ENCODE measurements around the gene PSAT1. TPM values are rescaled to one million over a fixed set of nuclear protein-coding genes. Genes with fewer than 3 reads are reported as not detected.

The PSAT1 gene
- total RNA-seq, 2 experiments from 2014 or later = 174 to 182 TPM

DNA sequence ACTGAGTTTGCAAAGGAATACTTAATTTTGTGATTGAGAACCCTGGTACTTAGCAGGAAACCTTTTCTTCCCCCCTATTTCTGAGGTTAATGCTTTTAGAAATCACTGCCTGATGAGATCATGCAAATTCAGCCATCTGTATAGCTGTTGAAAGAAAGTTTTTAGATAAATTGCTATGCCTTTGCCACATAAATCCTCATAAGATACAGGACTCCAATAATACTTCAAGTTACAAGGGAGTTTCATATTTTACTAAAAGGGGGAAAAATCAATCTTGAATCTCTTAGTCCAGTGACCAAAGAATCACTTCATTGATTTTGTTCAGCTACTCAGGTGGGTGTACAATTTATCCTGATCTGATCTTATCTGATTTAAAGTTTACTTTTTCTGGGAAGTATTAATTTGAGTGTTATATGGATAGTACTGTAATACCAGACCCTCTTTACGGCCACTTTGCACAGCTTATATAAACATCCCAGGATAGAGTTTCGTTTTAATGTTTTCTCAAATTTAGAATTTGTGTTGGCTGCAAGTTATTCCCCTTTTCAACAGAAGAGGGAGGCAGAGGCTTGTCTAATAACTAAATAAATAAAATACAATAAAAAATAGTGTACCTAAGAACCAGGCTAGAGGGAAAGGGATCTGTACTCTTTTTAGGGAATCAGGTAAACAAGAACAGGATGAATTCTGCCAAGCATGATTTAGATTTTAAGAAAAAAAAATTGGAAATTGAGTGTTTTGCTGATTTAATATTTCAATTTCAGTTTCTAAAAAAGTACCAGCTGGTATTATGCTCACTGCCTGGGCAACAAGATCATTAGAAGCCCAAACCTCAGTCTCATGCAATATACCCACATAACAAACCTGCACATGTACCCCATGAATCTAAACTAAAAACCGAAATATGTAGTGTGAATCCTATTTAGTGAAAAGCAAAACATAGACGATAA, 69.1 kb downstream of the PSAT1 start:
- intact Hi-C loops (cut with micrococcal nuclease) = loop anchor here (5.0 kb wide), 1 partner anchor 104 kb away; no protein-coding TSS in a partner anchor
- no peak overlapping the region for H3K27ac Mint-ChIP-seq
- H3K4me1 Mint-ChIP-seq (ENCODE audit: low read depth) = no peaks in the 10 kb centered on the region
- ChIA-PET POLR2A (no interaction called here), CTCF (interaction anchor here (0.7 to 1.7 kb wide), 5 partner anchors 9 to 74 kb away, joined by 3 to 6 read pairs (median 3); no protein-coding TSS in a partner anchor)
- H3K27me3 Mint-ChIP-seq = no peaks in the 10 kb centered on the region
- TF ChIP-seq, protein P1, sequence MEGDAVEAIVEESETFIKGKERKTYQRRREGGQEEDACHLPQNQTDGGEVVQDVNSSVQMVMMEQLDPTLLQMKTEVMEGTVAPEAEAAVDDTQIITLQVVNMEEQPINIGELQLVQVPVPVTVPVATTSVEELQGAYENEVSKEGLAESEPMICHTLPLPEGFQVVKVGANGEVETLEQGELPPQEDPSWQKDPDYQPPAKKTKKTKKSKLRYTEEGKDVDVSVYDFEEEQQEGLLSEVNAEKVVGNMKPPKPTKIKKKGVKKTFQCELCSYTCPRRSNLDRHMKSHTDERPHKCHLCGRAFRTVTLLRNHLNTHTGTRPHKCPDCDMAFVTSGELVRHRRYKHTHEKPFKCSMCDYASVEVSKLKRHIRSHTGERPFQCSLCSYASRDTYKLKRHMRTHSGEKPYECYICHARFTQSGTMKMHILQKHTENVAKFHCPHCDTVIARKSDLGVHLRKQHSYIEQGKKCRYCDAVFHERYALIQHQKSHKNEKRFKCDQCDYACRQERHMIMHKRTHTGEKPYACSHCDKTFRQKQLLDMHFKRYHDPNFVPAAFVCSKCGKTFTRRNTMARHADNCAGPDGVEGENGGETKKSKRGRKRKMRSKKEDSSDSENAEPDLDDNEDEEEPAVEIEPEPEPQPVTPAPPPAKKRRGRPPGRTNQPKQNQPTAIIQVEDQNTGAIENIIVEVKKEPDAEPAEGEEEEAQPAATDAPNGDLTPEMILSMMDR (IDR thresholded peaks at IDR 0.05) = peak; percentile 21
- no peaks in the 10 kb centered on the region for H3K36me3 Mint-ChIP-seq (ENCODE audit: low read depth)
- no peak for DNase-seq
- no peaks in the 10 kb centered on the region for H3K9me3 Mint-ChIP-seq
- H3K4me3 Mint-ChIP-seq = no peak overlapping the region
- ATAC-seq = no peak

DNA sequence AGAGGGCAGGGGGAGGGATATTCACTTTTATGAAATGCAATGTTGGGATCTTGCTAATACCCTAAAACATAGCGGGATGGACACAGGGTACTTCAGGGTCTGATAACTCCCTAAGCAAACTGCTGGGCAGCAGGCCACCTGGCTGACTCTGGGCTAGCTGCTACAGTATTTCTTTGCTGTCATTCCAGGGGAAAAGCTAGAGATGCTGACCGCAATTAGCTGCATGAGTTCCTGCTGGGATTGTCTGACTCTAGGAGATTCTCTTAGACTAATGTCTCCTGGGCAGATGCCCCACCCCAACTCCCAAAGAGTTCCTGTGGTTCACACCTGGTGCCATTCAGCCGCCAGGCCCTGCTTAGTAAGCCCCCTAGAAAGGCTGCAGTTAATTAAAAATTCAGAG, 69.9 kb downstream of the PSAT1 start:
- TF ChIP-seq, protein P1 (IDR thresholded peaks at IDR 0.05) = no peak
- Mint-ChIP-seq H3K27ac (no peak overlapping the region), H3K4me1 (ENCODE audit: low read depth) (no peaks in the 10 kb centered on the region), H3K36me3 (ENCODE audit: low read depth) (no peaks in the 10 kb centered on the region), H3K9me3 (no peaks in the 10 kb centered on the region), H3K4me3 (no peak overlapping the region), H3K27me3 (no peaks in the 10 kb centered on the region)
- DNase-seq (no peak), ATAC-seq (no peak)
- ChIA-PET CTCF (interaction anchor here (0.7 to 1.0 kb wide), 2 partner anchors 8 to 20 kb away, joined by 3 read pairs; no protein-coding TSS in a partner anchor), POLR2A (no interaction called here)
- intact Hi-C loops (cut with micrococcal nuclease) = loop anchor here (5.0 kb wide), 1 partner anchor 105 kb away; no protein-coding TSS in a partner anchor

DNA sequence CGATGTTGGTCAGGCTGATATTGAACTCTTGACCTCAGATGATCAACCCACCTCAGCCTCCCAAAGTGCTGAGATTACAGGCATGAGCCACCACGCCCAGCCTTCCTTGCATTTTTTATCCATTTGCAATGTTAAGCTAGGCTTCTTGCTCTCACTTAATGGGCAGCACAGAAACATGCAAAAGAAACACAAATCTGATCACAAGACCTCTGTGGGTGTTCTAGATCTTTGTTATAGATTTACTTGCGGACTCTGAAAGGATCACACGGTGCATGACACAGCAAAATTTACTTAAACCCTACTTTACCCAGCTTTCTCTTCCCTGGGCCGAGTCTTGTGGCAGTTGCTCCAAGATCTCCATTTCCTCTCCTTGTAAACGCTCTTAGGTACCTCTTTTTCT, 71.3 kb downstream of the PSAT1 start:
- DNase-seq (no peak), ATAC-seq (no peak)
- Mint-ChIP-seq H3K27ac (no peak overlapping the region), H3K9me3 (no peaks in the 10 kb centered on the region), H3K4me3 (no peak overlapping the region), H3K4me1 (ENCODE audit: low read depth) (no peaks in the 10 kb centered on the region), H3K27me3 (no peaks in the 10 kb centered on the region), H3K36me3 (ENCODE audit: low read depth) (no peaks in the 10 kb centered on the region)
- TF ChIP-seq, protein P1 (IDR thresholded peaks at IDR 0.05) = no peak
- intact Hi-C loops (cut with micrococcal nuclease) = loop anchor here (5.0 kb wide), 1 partner anchor 106 kb away; no protein-coding TSS in a partner anchor
- CTCF ChIA-PET = interaction anchor here (1.2 to 3.3 kb wide), 9 partner anchors 10 to 189 kb away, joined by 3 to 16 read pairs (median 8); no protein-coding TSS in a partner anchor
- POLR2A ChIA-PET = no interaction called here

DNA sequence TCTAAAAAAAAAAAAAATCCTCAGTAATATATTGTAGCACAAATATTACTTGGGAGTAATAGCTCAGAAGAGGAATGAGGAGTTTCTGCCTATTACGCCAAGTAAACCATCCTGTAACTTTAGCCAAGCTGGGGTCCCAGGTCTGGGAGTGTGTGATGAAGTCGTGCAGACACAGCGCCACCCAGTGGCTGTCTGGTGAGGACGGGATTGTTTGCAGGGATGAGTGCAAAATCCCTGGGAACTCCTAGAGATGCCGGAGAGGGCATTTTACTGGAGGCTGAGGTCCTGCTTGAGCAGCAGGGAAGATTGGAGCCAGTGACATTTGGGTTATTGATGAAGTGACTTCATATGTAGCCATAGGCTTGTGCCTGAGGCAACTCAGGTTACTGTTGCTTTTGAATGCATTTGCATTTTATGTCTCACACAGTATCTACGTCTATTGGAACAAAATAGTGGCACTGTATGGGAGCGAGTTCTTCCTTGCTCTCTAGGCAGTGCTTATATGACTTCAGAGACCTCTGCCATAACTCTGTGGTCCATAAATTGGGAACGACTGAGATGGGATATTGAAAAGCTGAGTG, 72.8 kb downstream of the PSAT1 start:
- H3K4me1 Mint-ChIP-seq (ENCODE audit: low read depth) = no peaks in the 10 kb centered on the region
- POLR2A ChIA-PET = interaction anchor here (1.2 kb wide), 1 partner anchor 73 kb away, joined by 4 read pairs; the partner anchor contains the start of gene PSAT1
- intact Hi-C loops (cut with micrococcal nuclease) = loop anchor here (5.0 kb wide), 1 partner anchor 107 kb away; no protein-coding TSS in a partner anchor

More for the DNA sequence above, 72.8 kb downstream of the PSAT1 start:
- CTCF ChIA-PET = interaction anchor here (0.6 to 3.3 kb wide), 30 partner anchors 9 to 580 kb away, joined by 3 to 16 read pairs (median 4); no protein-coding TSS in a partner anchor
- peak; percentile 77 for DNase-seq
- TF ChIP-seq, protein P1 (IDR thresholded peaks at IDR 0.05) = peak; percentile 91
- H3K27me3 Mint-ChIP-seq = no peaks in the 10 kb centered on the region
- H3K27ac Mint-ChIP-seq = no peak overlapping the region
- H3K9me3 Mint-ChIP-seq = no peaks in the 10 kb centered on the region
- no peak overlapping the region for H3K4me3 Mint-ChIP-seq
- H3K36me3 Mint-ChIP-seq (ENCODE audit: low read depth) = no peaks in the 10 kb centered on the region
- peak; percentile 60 for ATAC-seq

Data from activated CD8-positive, alpha-beta T cell treated with anti-CD3 and anti-CD28 coated beads for 36 hours (primary cell).